ENCODE results near the gene KRT33A.

- no peak for TF ChIP-seq CTCF (IDR thresholded peaks at IDR 0.05; ENCODE audit: borderline replicate concordance, extremely low read depth, low read length, poor library complexity, severe bottlenecking)
- TF ChIP-seq EZH2 (IDR thresholded peaks at IDR 0.05; ENCODE audit: borderline replicate concordance, low read depth, low read length, severe bottlenecking): no peak
These were observed 4.6 kb downstream of the KRT33A start for GRCh38 chr17:41345992-41346391.

All from DND-41 (cell line).